Esophagus (tissue), 2 donors: Measurements from ENCODE around the gene ZNF487. TPM values are rescaled to one million over a fixed set of nuclear protein-coding genes. Genes with fewer than 3 reads are reported as not detected.
"Not testable (repeated sequence)": the region's sequence is repeated elsewhere in the genome, so short reads cannot be mapped to it uniquely, and the experiment has no call there.

Experiments used
- H3K27ac ChIP-seq, 2 donors: one replicate each; pipeline ENCODE4 v1.5.1; 2013; ENCODE audit warnings: low read depth in 2 of 2, mild to moderate bottlenecking in 2 of 2, inconsistent platforms in 1 of 2, low read length in 1 of 2, moderate library complexity in 1 of 2
- H3K27me3 ChIP-seq, 2 donors: one replicate each; pipeline ENCODE4 v1.6.1; 2013; ENCODE audit warnings: low read length in 2 of 2, control low read depth in 1 of 2, mild to moderate bottlenecking in 1 of 2; ENCODE audit not compliant: insufficient read depth in 2 of 2, control insufficient read depth in 1 of 2
- H3K36me3 ChIP-seq, 2 donors: one replicate each; pipeline ENCODE4 v1.6.1; 2013; ENCODE audit warnings: low read length in 1 of 2; ENCODE audit not compliant: control insufficient read depth in 2 of 2, insufficient read depth in 2 of 2
- H3K4me1 ChIP-seq, 2 donors: one replicate each; pipeline ENCODE4 v1.6.1; 2013; ENCODE audit warnings: low read length in 1 of 2; ENCODE audit not compliant: control insufficient read depth in 2 of 2, insufficient read depth in 2 of 2
- H3K4me3 ChIP-seq, 2 donors: one replicate each; pipeline ENCODE4 v1.5.1; 2013; ENCODE audit warnings: low read length in 2 of 2, mild to moderate bottlenecking in 2 of 2, low read depth in 1 of 2, moderate library complexity in 1 of 2
- H3K9me3 ChIP-seq, 2 donors: one replicate each; pipeline ENCODE4 v1.6.1; 2013; ENCODE audit warnings: mild to moderate bottlenecking in 2 of 2, low read depth in 1 of 2, low read length in 1 of 2, moderate library complexity in 1 of 2; ENCODE audit not compliant: control insufficient read depth in 2 of 2, insufficient read depth in 1 of 2
- WGBS, 2 donors: extraction: QIAGEN DNeasy Blood & Tissue Kit; methylation state at CpG; one replicate each; pipeline ENCODE4 v1.1.7; 2013; 5-methylcytosine and 5-hydroxymethylcytosine counted together
- polyA plus RNA-seq, 2 donors: library from polyadenylated mRNA; stranded (reverse); fragments of 200-250 nt; gene quantifications; one replicate each; pipeline ENCODE4 v1.2.3, GENCODE V29; 2013
- donor health status: healthy with polysubstance abuse.
- donor health status: Bipolar disorder and iron deficiency.

ZNF487 gene
- 1 to 10 TPM; 2.7 to 3.7 TPM for polyA plus RNA-seq

- no peaks in the 10 kb centered on the region for H3K9me3 ChIP-seq
- H3K27me3 ChIP-seq = no peaks in the 10 kb centered on the region
- peak within 1 kb of the TSS; percentile 76 to 90 for H3K4me3 ChIP-seq
- H3K27ac ChIP-seq = peak within 1 kb of the TSS; percentile 95 to 98
- no peaks in the 10 kb centered on the region for H3K36me3 ChIP-seq
- H3K4me1 ChIP-seq = no peaks in the 10 kb centered on the region
- WGBS, 2 donors = 0% methylated on average over 60 to 69 of the region's 69 CpGs
Observed at GRCh38 chr10:43436291-43437140, at the start of gene ZNF487. Gene ZNF487, plus strand, starts transcription at chr10:43437111. Its CDS starts 38,703 bp downstream, at chr10:43475814.

- 61 to 62% methylated on average over 5 of the region's 5 CpGs for WGBS, 2 donors
- Histone ChIP-seq H3K4me1 (peaks cover 0 to 2% of the 10 kb centered on the region in 2 donors), H3K27ac (no peak overlapping the region), H3K9me3 (no peaks in the 10 kb centered on the region), H3K27me3 (no peaks in the 10 kb centered on the region), H3K36me3 (peaks cover 13 to 43% of the 10 kb centered on the region in 2 donors), H3K4me3 (no peak overlapping the region)
Observed at GRCh38 chr10:43387678-43388032, 49.3 kb upstream of the ZNF487 start.

- Histone ChIP-seq H3K27me3 (no peaks in the 10 kb centered on the region), H3K27ac (no peak overlapping the region), H3K4me3 (no peak overlapping the region), H3K36me3 (peaks cover 20 to 47% of the 10 kb centered on the region in 2 donors), H3K4me1 (peaks cover 0 to 1% of the 10 kb centered on the region in 2 donors), H3K9me3 (no peaks in the 10 kb centered on the region)
- 48 to 58% methylated on average over 3 of the region's 3 CpGs for WGBS, 2 donors
Observed at GRCh38 chr10:43389867-43390266, 47.0 kb upstream of the ZNF487 start.

- Histone ChIP-seq H3K4me3 (no peak overlapping the region), H3K27me3 (no peaks in the 10 kb centered on the region), H3K27ac (no peak overlapping the region), H3K36me3 (peaks cover 20 to 45% of the 10 kb centered on the region in 2 donors), H3K9me3 (no peaks in the 10 kb centered on the region), H3K4me1 (no peaks in the 10 kb centered on the region)
- WGBS, 2 donors = 77 to 79% methylated on average over 5 of the region's 5 CpGs
Observed at GRCh38 chr10:43390333-43390732, 46.6 kb upstream of the ZNF487 start.

GRCh38 chr10:43390759-43391158 lies 46.2 kb upstream of the ZNF487 start:
- Histone ChIP-seq H3K27ac (no peak overlapping the region), H3K4me1 (peaks cover 0 to 2% of the 10 kb centered on the region in 2 donors), H3K4me3 (no peak overlapping the region), H3K9me3 (no peaks in the 10 kb centered on the region), H3K36me3 (peaks cover 20 to 45% of the 10 kb centered on the region in 2 donors), H3K27me3 (no peaks in the 10 kb centered on the region)
- WGBS, 2 donors = 57 to 66% methylated on average over 7 of the region's 7 CpGs

- peaks cover 20 to 44% of the 10 kb centered on the region in 2 donors for H3K36me3 ChIP-seq
- H3K27ac ChIP-seq = no peak overlapping the region
- WGBS, 2 donors = 80 to 84% methylated on average over 6 of the region's 6 CpGs
Observed at GRCh38 chr10:43391496-43391895, 45.4 kb upstream of the ZNF487 start.

GRCh38 chr10:43392748-43393147 lies 44.2 kb upstream of the ZNF487 start:
- no peak overlapping the region for H3K27ac ChIP-seq
- no peaks in the 10 kb centered on the region for H3K9me3 ChIP-seq
- no peak overlapping the region for H3K4me3 ChIP-seq
- peaks cover 17 to 32% of the 10 kb centered on the region in 2 donors for H3K36me3 ChIP-seq
- no peaks in the 10 kb centered on the region for H3K27me3 ChIP-seq
- H3K4me1 ChIP-seq = peaks cover 0 to 3% of the 10 kb centered on the region in 2 donors
- 86 to 89% methylated on average over 3 of the region's 3 CpGs for WGBS, 2 donors

More at GRCh38 chr10:43391496-43391895, 45.4 kb upstream of the ZNF487 start:
- no peaks in the 10 kb centered on the region for H3K9me3 ChIP-seq
- H3K4me1 ChIP-seq = peaks cover 0 to 3% of the 10 kb centered on the region in 2 donors
- no peaks in the 10 kb centered on the region for H3K27me3 ChIP-seq
- no peak overlapping the region for H3K4me3 ChIP-seq

- not testable (repeated sequence) for H3K27me3 ChIP-seq, H3K4me3 ChIP-seq, H3K9me3 ChIP-seq, H3K27ac ChIP-seq, H3K4me1 ChIP-seq
- H3K36me3 ChIP-seq = peaks cover 17 to 32% of the 10 kb centered on the region in 2 donors
- 94% methylated on average over 11 of the region's 11 CpGs for WGBS, 2 donors
Observed at GRCh38 chr10:43393186-43393585, 43.7 kb upstream of the ZNF487 start.

GRCh38 chr10:43393606-43394360 lies 43.1 kb upstream of the ZNF487 start:
- 75 to 78% methylated on average over 3 of the region's 3 CpGs for WGBS, 2 donors
- H3K36me3 ChIP-seq = peaks cover 13 to 28% of the 10 kb centered on the region in 2 donors
- no peak overlapping the region for H3K4me3 ChIP-seq
- H3K27ac ChIP-seq = no peak overlapping the region
- peaks cover 0 to 10% of the 10 kb centered on the region in 2 donors for H3K4me1 ChIP-seq
- no peaks in the 10 kb centered on the region for H3K27me3 ChIP-seq
- H3K9me3 ChIP-seq = no peaks in the 10 kb centered on the region
